Measurements from ENCODE around the gene KRT6C.

DNA sequence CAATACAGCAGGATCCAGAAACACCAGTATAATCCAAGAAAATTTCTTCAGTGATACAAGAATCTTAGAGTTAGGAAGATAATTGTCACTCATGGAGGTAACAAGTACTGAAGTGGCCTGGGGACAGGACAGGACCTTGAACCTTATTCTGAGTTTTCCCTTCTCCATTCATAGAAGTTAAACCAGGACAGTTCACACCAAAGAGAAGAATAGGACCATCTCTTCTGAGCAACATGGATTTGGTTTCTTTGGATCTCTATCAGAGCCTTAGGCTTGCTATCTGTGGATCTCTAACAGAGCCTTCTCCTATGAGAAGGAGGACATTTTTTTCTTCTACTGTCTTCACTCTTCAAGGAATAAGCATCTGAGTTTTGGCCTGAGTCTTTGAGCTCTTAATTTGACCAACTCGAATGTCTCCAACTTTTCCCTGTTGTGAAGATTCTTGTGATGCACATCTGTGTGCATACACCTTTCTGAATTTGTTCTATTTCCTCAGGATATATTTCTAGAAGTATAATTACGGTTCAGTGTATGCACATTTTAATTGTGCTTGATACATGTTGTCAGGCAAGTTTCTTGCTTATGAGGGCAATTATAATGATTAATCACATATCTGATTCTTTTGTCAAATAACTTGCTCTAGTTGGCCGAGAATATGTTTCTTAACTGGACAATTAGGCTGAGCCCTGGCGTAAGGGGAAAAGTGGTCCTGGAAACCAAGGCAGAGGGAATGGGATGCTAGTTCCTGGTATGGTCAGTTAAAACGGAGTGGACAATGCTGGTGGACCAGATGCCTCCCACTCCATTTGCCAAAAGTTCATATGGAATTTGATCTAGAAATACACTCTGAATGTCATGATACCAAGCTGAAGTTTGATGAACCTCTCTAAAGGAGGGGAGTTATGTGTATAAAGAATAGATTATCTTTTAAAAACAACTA is 12.8 kb upstream of the KRT6C start:
- TF ChIP-seq YY1 (IDR thresholded peaks at IDR 0.05; ENCODE audit: low read depth) (no peak), MAX (IDR thresholded peaks at IDR 0.05) (no peak), CEBPB (IDR thresholded peaks at IDR 0.05) (no peak), TCF12 (IDR thresholded peaks at IDR 0.05; ENCODE audit: low read depth) (no peak), EGR1 (IDR thresholded peaks at IDR 0.05) (no peak), ZBTB7A (IDR thresholded peaks at IDR 0.05; ENCODE audit: low read depth) (no peak), EP300 (IDR thresholded peaks at IDR 0.05; ENCODE audit: borderline replicate concordance) (no peak), CREB1 (IDR thresholded peaks at IDR 0.05; ENCODE audit: low read depth) (no peak)
- TF ChIP-seq, protein P1, sequence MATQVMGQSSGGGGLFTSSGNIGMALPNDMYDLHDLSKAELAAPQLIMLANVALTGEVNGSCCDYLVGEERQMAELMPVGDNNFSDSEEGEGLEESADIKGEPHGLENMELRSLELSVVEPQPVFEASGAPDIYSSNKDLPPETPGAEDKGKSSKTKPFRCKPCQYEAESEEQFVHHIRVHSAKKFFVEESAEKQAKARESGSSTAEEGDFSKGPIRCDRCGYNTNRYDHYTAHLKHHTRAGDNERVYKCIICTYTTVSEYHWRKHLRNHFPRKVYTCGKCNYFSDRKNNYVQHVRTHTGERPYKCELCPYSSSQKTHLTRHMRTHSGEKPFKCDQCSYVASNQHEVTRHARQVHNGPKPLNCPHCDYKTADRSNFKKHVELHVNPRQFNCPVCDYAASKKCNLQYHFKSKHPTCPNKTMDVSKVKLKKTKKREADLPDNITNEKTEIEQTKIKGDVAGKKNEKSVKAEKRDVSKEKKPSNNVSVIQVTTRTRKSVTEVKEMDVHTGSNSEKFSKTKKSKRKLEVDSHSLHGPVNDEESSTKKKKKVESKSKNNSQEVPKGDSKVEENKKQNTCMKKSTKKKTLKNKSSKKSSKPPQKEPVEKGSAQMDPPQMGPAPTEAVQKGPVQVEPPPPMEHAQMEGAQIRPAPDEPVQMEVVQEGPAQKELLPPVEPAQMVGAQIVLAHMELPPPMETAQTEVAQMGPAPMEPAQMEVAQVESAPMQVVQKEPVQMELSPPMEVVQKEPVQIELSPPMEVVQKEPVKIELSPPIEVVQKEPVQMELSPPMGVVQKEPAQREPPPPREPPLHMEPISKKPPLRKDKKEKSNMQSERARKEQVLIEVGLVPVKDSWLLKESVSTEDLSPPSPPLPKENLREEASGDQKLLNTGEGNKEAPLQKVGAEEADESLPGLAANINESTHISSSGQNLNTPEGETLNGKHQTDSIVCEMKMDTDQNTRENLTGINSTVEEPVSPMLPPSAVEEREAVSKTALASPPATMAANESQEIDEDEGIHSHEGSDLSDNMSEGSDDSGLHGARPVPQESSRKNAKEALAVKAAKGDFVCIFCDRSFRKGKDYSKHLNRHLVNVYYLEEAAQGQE (IDR thresholded peaks at IDR 0.05; ENCODE audit: low read depth) = no peak
